SK-N-SH (cell line): ENCODE data around the gene GALNS.

Source experiments
- MXI1 ChIP-seq: IDR thresholded peaks from 2 replicates; pipeline ENCODE4 v1.6.1; 2012; ENCODE audit warnings: mild to moderate bottlenecking, low read depth, low read length, improper control_type of control experiment
- TF ChIP-seq, protein P1 (sequence below): IDR thresholded peaks from 2 replicates; pipeline ENCODE4 v1.4.0; 2012; ENCODE audit warnings: low read depth

DNA sequence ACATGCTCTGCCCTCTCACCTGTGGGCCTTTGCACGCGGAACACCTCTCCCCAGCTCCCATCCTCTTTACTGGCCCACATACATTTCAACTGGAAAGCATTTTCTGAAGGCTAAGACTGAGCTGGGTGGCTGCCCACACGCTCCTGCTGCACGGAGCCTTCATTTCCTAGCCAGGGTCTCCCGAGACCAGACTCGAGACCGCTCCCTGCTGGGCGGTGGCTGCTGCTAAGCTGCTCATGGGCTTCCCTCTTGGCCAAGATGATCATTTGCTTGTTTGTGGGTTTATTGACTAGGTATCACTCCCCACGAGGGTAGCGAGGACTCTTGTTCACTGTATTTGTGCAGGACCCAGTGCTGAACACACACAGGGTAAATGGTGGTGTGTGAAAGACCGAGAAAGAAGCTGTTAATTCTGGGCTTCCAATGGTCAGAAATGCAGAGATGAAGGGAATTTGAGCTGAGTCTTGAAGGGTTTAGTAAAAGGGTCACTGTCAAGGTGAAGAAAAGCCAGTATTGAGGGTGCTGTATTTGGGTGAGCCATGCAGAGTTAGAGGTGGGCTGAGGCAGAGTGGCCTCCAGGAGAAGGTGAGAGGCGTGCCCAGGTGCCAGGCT is 1.1 kb upstream of the GALNS start:
- TF ChIP-seq, protein P1, sequence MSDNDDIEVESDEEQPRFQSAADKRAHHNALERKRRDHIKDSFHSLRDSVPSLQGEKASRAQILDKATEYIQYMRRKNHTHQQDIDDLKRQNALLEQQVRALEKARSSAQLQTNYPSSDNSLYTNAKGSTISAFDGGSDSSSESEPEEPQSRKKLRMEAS, result no peak
- peak; percentile 33; the same call in 1 of the 2 replicates for TF ChIP-seq MXI1
